GM11168 (cell line): ENCODE measurements around the gene OR7G2.

ENCODE experiments used
- in situ Hi-C: fragments of 300-500 bp; cut with MboI; formaldehyde crosslinking; loops from one replicate; pipeline ENCODE4 v1.12.0; 2022; ENCODE audit warnings: low sequenced_read_pairs; ENCODE audit not compliant: unreplicated experiment

OR7G2 gene

GRCh38 chr19:9107375-9107774, at the start of gene OR7G2:
Gene OR7G2, minus strand, starts transcription at chr19:9107475. Its CDS starts 4,232 bp downstream, at chr19:9103243.
- in situ Hi-C loops, result no loop called here

GRCh38 chr19:9156304-9156703, 49.0 kb upstream of the OR7G2 start:
- in situ Hi-C loops, result no loop called here

GRCh38 chr19:9155591-9155990, 48.3 kb upstream of the OR7G2 start:
- in situ Hi-C loops, result no loop called here

- in situ Hi-C loops, result no loop called here
Measured at GRCh38 chr19:9151367-9151766, 44.1 kb upstream of the OR7G2 start.

GRCh38 chr19:9150650-9151049, 43.4 kb upstream of the OR7G2 start:
- in situ Hi-C loops, result no loop called here

- in situ Hi-C loops, result loop anchor here (25.0 kb wide), 1 partner anchor 637 kb away; no protein-coding TSS in a partner anchor
Measured at GRCh38 chr19:9149997-9150396, 42.7 kb upstream of the OR7G2 start.

GRCh38 chr19:9148697-9149096, 41.4 kb upstream of the OR7G2 start:
- in situ Hi-C loops, result loop anchor here (25.0 kb wide), 1 partner anchor 639 kb away; no protein-coding TSS in a partner anchor

- in situ Hi-C loops, result loop anchor here (25.0 kb wide), 1 partner anchor 640 kb away; no protein-coding TSS in a partner anchor
Measured at GRCh38 chr19:9146882-9147281, 39.6 kb upstream of the OR7G2 start.

GRCh38 chr19:9144920-9145319, 37.6 kb upstream of the OR7G2 start:
- in situ Hi-C loops, result loop anchor here (25.0 kb wide), 1 partner anchor 642 kb away; no protein-coding TSS in a partner anchor

- in situ Hi-C loops, result loop anchor here (25.0 kb wide), 1 partner anchor 647 kb away; no protein-coding TSS in a partner anchor
Measured at GRCh38 chr19:9140159-9140874, 33.0 kb upstream of the OR7G2 start, which contains the start of gene ZNF317. Gene ZNF317, plus strand, starts transcription at chr19:9140397. Its CDS starts 15,620 bp downstream, at chr19:9156017.

GRCh38 chr19:9139609-9140158, 32.4 kb upstream of the OR7G2 start:
- in situ Hi-C loops, result loop anchor here (25.0 kb wide), 1 partner anchor 648 kb away; no protein-coding TSS in a partner anchor

GRCh38 chr19:9132422-9132821, 25.1 kb upstream of the OR7G2 start:
- in situ Hi-C loops, result loop anchor here (25.0 kb wide), 1 partner anchor 655 kb away; no protein-coding TSS in a partner anchor

GRCh38 chr19:9130965-9131364, 23.7 kb upstream of the OR7G2 start:
- in situ Hi-C loops, result loop anchor here (25.0 kb wide), 1 partner anchor 656 kb away; no protein-coding TSS in a partner anchor

- in situ Hi-C loops, result loop anchor here (25.0 kb wide), 1 partner anchor 659 kb away; no protein-coding TSS in a partner anchor
Measured at GRCh38 chr19:9128171-9128570, 20.9 kb upstream of the OR7G2 start.

GRCh38 chr19:9126900-9127405, 19.7 kb upstream of the OR7G2 start, which contains the start of gene OR7G3:
Gene OR7G3, minus strand, starts transcription at chr19:9126950. Its CDS starts 0 bp downstream, at chr19:9126950.
- in situ Hi-C loops, result loop anchor here (25.0 kb wide), 1 partner anchor 660 kb away; no protein-coding TSS in a partner anchor

GRCh38 chr19:9116547-9116946, 9.3 kb upstream of the OR7G2 start:
- in situ Hi-C loops, result no loop called here

GRCh38 chr19:9115307-9115813, 8.1 kb upstream of the OR7G2 start, which contains the start of gene OR7G1:
Gene OR7G1, minus strand, starts transcription at chr19:9115763. Its CDS starts 0 bp downstream, at chr19:9115763.
- in situ Hi-C loops, result no loop called here

GRCh38 chr19:9109959-9110358, 2.7 kb upstream of the OR7G2 start:
- in situ Hi-C loops, result no loop called here

GRCh38 chr19:9086761-9087160, 20.5 kb downstream of the OR7G2 start, which contains the start of gene OR1M1:
Gene OR1M1, plus strand, starts transcription at chr19:9087061. Its CDS starts 6,184 bp downstream, at chr19:9093245.
- in situ Hi-C loops, result no loop called here

- in situ Hi-C loops, result no loop called here
Measured at GRCh38 chr19:9078651-9079050, 28.6 kb downstream of the OR7G2 start.
